Natural killer cell (primary cell): Measurements from ENCODE around the gene RWDD1. TPM values are rescaled to one million over a fixed set of nuclear protein-coding genes. Genes with fewer than 3 reads are reported as not detected.

Source experiments
- ATAC-seq, 3 donors: fragments of 150-1000 bp in 2 of 3; fragments of 200-7000 bp in 1 of 3; cut with Tn5 transposase; 1 replicate in 1 of 3; 2 replicates in 2 of 3; pipeline ENCODE4 v1.10.0; 2021; ENCODE audit warnings: mild to moderate bottlenecking in 2 of 3, moderate library complexity in 2 of 3
- DNase-seq, 2 donors: peaks; one replicate each; pipeline versions ENCODE4 v3.0.0 to v3.0.0-alpha.2; 2013 to 2021; ENCODE audit warnings: mixed read lengths in 1 of 2
- H3K27ac ChIP-seq: one replicate; pipeline ENCODE4 v1.5.1; 2013; ENCODE audit warnings: mild to moderate bottlenecking, low read length
- H3K27me3 ChIP-seq: one replicate; pipeline ENCODE4 v1.6.1; 2013; ENCODE audit warnings: low read length; ENCODE audit not compliant: control insufficient read depth, insufficient read depth
- H3K36me3 ChIP-seq: one replicate; pipeline ENCODE4 v1.6.1; 2013; ENCODE audit warnings: low read length; ENCODE audit not compliant: control insufficient read depth, insufficient read depth
- H3K4me1 ChIP-seq: one replicate; pipeline ENCODE4 v1.6.1; 2013; ENCODE audit warnings: low read length; ENCODE audit not compliant: control insufficient read depth, insufficient read depth
- H3K4me3 ChIP-seq: one replicate; pipeline ENCODE4 v1.5.1; 2013; ENCODE audit warnings: low read length
- H3K9me3 ChIP-seq: one replicate; pipeline ENCODE4 v1.6.1; 2013; ENCODE audit warnings: low read length; ENCODE audit not compliant: control insufficient read depth, insufficient read depth
- H3K27ac Mint-ChIP-seq, 2 donors: one replicate each; pipeline ENCODE4 v1.8.0; 2022; ENCODE audit warnings: mild to moderate bottlenecking in 2 of 2, mixed read lengths in 2 of 2, moderate library complexity in 1 of 2
- H3K27me3 Mint-ChIP-seq, 2 donors: one replicate each; pipeline ENCODE4 v1.8.0; 2022; ENCODE audit warnings: low read depth in 2 of 2, mixed read lengths in 2 of 2
- H3K36me3 Mint-ChIP-seq: one replicate; pipeline ENCODE4 v1.8.0; 2022; ENCODE audit warnings: mixed read lengths
- H3K4me1 Mint-ChIP-seq, 2 donors: one replicate each; pipeline ENCODE4 v1.8.0; 2022; ENCODE audit warnings: mixed read lengths in 2 of 2
- H3K4me3 Mint-ChIP-seq: one replicate; pipeline ENCODE4 v1.8.0; 2022; ENCODE audit warnings: mild to moderate bottlenecking, moderate library complexity, mixed read lengths
- H3K9me3 Mint-ChIP-seq, 2 donors: one replicate each; pipeline ENCODE4 v1.8.0; 2022; ENCODE audit warnings: mixed read lengths in 2 of 2
- WGBS: methylation state at CpG from one replicate; pipeline ENCODE4 v1.1.7; 2013; ENCODE audit warnings: missing lambda C conversion rate; ENCODE audit not compliant: insufficient coverage; 5-methylcytosine and 5-hydroxymethylcytosine counted together
- intact Hi-C: fragments of 100-400 bp; cut with micrococcal nuclease; formaldehyde crosslinking; loops from one replicate; pipeline ENCODE4 v1.14.2; 2022
- total RNA-seq, 4 donors: library from RNA; stranded (reverse); fragments of 120-200 nt in 1 of 4; gene quantifications; one replicate each; pipeline versions ENCODE4 v1.2.3 to v1.2.4, GENCODE V29; 2013 to 2022
- TF ChIP-seq, protein P1 (sequence below): fragments of 200-600 bp; IDR thresholded peaks from one replicate; pipeline ENCODE4 v1.8.0; 2022; ENCODE audit warnings: antibody characterized with exemption

The RWDD1 gene
- total RNA-seq, 3 donors from 2014 or later (not counting 1 experiment from before 2014, with no cell fraction given): 47.0 to 48.9 (median 47.1) TPM

DNA sequence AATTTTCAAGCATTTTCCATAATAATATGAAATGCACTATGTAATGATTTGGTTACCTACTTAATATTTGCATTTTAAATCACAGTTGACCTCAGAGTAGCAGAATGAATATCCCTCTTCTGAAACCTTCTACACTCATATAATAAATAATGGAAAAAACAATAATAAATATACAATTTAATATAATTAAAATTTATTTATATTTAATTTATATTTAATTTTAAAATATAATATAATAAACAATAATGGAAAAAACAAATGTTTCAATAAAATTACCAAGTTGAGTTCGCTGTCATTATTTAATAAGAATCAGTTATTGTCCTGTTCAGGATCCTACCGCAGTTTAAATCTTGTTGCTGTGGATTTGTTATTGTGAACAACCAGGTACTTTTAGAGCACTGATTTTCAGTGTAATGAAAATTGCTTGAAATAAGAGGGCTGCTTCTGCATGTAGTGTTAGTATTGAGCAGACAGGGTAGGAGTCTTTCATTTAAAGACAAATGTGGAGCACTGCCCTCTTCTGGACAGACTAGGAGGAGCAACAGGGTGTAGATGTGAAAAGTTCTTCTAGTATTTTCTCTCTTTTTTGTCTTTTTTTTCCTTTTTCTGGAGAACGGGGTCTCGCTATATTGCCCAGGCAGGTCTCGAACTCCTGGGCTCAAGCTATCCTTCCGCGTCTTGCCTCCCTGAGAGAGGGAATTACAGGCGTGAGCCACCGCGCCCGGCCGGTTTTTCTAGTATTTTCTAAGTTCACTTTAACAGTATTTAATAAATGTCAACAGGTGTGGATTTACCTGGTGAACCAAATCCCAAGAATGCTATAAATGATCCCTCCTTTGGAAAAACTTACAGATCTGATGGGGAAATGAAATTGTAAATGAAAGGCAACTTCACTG is 39.4 kb upstream of the RWDD1 start:
- TF ChIP-seq, protein P1, sequence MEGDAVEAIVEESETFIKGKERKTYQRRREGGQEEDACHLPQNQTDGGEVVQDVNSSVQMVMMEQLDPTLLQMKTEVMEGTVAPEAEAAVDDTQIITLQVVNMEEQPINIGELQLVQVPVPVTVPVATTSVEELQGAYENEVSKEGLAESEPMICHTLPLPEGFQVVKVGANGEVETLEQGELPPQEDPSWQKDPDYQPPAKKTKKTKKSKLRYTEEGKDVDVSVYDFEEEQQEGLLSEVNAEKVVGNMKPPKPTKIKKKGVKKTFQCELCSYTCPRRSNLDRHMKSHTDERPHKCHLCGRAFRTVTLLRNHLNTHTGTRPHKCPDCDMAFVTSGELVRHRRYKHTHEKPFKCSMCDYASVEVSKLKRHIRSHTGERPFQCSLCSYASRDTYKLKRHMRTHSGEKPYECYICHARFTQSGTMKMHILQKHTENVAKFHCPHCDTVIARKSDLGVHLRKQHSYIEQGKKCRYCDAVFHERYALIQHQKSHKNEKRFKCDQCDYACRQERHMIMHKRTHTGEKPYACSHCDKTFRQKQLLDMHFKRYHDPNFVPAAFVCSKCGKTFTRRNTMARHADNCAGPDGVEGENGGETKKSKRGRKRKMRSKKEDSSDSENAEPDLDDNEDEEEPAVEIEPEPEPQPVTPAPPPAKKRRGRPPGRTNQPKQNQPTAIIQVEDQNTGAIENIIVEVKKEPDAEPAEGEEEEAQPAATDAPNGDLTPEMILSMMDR: peak; percentile 95
- Mint-ChIP-seq H3K9me3 (no peaks in the 10 kb centered on the region), H3K27ac (no peak overlapping the region), H3K27me3 (peaks cover 21 to 42% of the 10 kb centered on the region in 2 donors), H3K36me3 (no peaks in the 10 kb centered on the region), H3K4me1 (no peaks in the 10 kb centered on the region), H3K4me3 (no peak overlapping the region)
- Histone ChIP-seq H3K27ac (no peak overlapping the region), H3K4me3 (no peak overlapping the region), H3K36me3 (no peaks in the 10 kb centered on the region), H3K4me1 (no peaks in the 10 kb centered on the region), H3K9me3 (no peaks in the 10 kb centered on the region), H3K27me3 (no peaks in the 10 kb centered on the region)
- WGBS: 84% methylated on average over 10 of the region's 12 CpGs
- intact Hi-C loops: loop anchor here (1.0 kb wide), 3 partner anchors 88 to 314 kb away; no protein-coding TSS in a partner anchor
- ATAC-seq (peak; percentile 95 to 97 (median 97)), DNase-seq (peak; percentile 30 to 82)

DNA sequence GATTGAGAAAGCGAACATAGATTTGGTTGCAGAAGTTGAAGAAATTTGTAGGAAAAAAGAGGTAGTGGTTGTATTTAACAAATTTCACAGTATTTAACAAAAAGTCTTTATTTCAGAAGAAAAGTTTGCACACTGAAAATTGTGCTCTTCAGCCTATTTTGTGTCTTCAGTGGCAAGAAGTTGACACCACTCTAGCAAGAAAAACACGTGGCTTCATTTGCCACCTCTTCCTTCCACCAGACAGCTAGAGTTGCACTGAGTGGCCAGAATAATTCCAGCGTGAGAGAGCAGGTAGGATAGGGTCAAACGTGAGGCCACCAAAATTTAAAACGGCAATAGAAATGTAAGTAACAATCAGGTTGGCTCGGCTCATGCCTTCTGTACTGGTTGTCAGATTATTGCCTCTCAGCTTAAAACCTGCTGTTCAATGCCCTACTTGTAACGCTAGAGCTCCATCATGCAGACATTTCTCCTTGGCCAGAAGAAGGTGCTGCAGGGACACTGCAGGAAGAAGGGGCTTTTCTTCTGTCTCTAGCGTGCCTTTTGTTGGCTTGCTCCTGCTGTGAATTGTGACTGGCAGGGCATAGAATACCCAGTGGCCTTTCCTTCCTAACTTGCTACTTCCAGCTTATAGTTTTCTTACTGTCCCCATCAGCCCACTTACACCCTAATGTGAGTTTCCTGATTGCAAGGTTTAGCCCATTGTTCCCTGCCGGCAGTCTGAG is 37.9 kb upstream of the RWDD1 start:
- Histone ChIP-seq H3K36me3 (no peaks in the 10 kb centered on the region), H3K27me3 (no peaks in the 10 kb centered on the region), H3K27ac (no peak overlapping the region), H3K9me3 (no peaks in the 10 kb centered on the region), H3K4me1 (no peaks in the 10 kb centered on the region), H3K4me3 (no peak overlapping the region)
- no peak for DNase-seq
- no peak overlapping the region for H3K4me3 Mint-ChIP-seq
- H3K27ac Mint-ChIP-seq: no peak overlapping the region
- H3K27me3 Mint-ChIP-seq: peaks cover 21 to 42% of the 10 kb centered on the region in 2 donors
- no peaks in the 10 kb centered on the region for H3K36me3 Mint-ChIP-seq
- intact Hi-C loops: no loop called here
- no peaks in the 10 kb centered on the region for H3K9me3 Mint-ChIP-seq
- WGBS: 84% methylated on average over 8 of the region's 9 CpGs
- TF ChIP-seq, protein P1: no peak
- ATAC-seq: no peak
- no peaks in the 10 kb centered on the region for H3K4me1 Mint-ChIP-seq

DNA sequence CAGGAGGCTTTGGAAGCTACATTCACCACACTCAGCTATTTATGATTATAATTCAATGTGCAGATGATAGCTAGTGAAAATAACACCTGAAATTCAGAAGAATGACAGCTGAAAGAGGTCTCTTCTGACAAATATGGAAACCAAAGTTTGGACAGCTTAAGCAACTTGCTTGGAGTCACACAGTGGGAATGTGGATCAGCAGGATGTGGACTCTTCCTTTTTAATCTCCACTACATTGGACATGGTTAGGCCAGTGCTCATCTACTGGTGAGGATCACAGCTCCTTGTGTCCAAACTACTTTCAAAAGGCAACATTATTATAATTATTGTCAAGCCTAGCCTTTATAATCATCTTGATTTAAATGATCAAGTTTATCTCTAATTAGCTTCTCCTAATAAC is 36.2 kb upstream of the RWDD1 start:
- Mint-ChIP-seq H3K27me3 (peaks cover 15 to 36% of the 10 kb centered on the region in 2 donors), H3K36me3 (no peaks in the 10 kb centered on the region), H3K4me3 (no peak overlapping the region), H3K9me3 (no peaks in the 10 kb centered on the region), H3K4me1 (no peaks in the 10 kb centered on the region), H3K27ac (no peak overlapping the region)
- no peak for DNase-seq
- Histone ChIP-seq H3K4me1 (no peaks in the 10 kb centered on the region), H3K4me3 (no peak overlapping the region), H3K27me3 (no peaks in the 10 kb centered on the region), H3K9me3 (no peaks in the 10 kb centered on the region), H3K27ac (no peak overlapping the region), H3K36me3 (no peaks in the 10 kb centered on the region)
- ATAC-seq: no peak
- TF ChIP-seq, protein P1: no peak
- intact Hi-C loops: no loop called here
